Fibroblast of skin of left quadriceps (primary cell): ENCODE measurements around the gene MYADML2.

Experiments used
- DNase-seq, 2 experiments: peaks; one replicate each; pipeline ENCODE4 v3.0.0-alpha.2; 2013; ENCODE audit warnings: low read depth in 2 of 2

Gene MYADML2

GRCh38 chr17:81940538-81941483 lies 6.2 kb downstream of the MYADML2 start:
- no peak for DNase-seq

GRCh38 chr17:81939881-81940385 lies 7.1 kb downstream of the MYADML2 start:
- DNase-seq, result no peak

- DNase-seq, result no peak
Observed at GRCh38 chr17:81939218-81939617, 7.8 kb downstream of the MYADML2 start.

GRCh38 chr17:81935709-81936084 lies 11.3 kb downstream of the MYADML2 start:
- DNase-seq, result no peak

- DNase-seq, result no peak
Observed at GRCh38 chr17:81934850-81935708, 12.0 kb downstream of the MYADML2 start.

GRCh38 chr17:81934098-81934757 lies 12.8 kb downstream of the MYADML2 start:
- no peak for DNase-seq

GRCh38 chr17:81933178-81933699 lies 13.8 kb downstream of the MYADML2 start:
- DNase-seq, result no peak

GRCh38 chr17:81932333-81932983 lies 14.6 kb downstream of the MYADML2 start:
- no peak for DNase-seq

GRCh38 chr17:81931557-81932332 lies 15.3 kb downstream of the MYADML2 start:
- DNase-seq, result no peak

- no peak for DNase-seq
Observed at GRCh38 chr17:81931189-81931556, 15.9 kb downstream of the MYADML2 start.

GRCh38 chr17:81930142-81931125 lies 16.6 kb downstream of the MYADML2 start:
- DNase-seq, result no peak

- no peak for DNase-seq
Observed at GRCh38 chr17:81929253-81930141, 17.5 kb downstream of the MYADML2 start.

GRCh38 chr17:81928544-81929252 lies 18.3 kb downstream of the MYADML2 start:
- no peak for DNase-seq

- DNase-seq, result peak; percentile 88 to 89
Observed at GRCh38 chr17:81927653-81928543, 19.1 kb downstream of the MYADML2 start, which contains the start of gene MAFG. Gene MAFG, minus strand, starts transcription at chr17:81927735. Its CDS starts 4,550 bp downstream, at chr17:81923185.

GRCh38 chr17:81927152-81927652 lies 19.8 kb downstream of the MYADML2 start:
- no peak for DNase-seq
